BE2C (cell line): ENCODE measurements around the gene ANKRD44.
"Not testable (repeated sequence)": the region's sequence is repeated elsewhere in the genome, so short reads cannot be mapped to it uniquely, and the experiment has no call there.

ENCODE experiments used
- DNase-seq: peaks from one replicate; pipeline ENCODE4 v3.0.0-alpha.2; 2020
- H3K27me3 ChIP-seq: fragments of 250-450 bp; sonication (Bioruptor Pico); 2 replicates; pipeline ENCODE4 v1.5.1; 2020; ENCODE audit warnings: mild to moderate bottlenecking
- H3K36me3 ChIP-seq: fragments of 250-450 bp; sonication (Bioruptor Pico); 2 replicates; pipeline ENCODE4 v1.5.1; 2020; ENCODE audit warnings: mild to moderate bottlenecking
- H3K4me1 ChIP-seq: fragments of 250-450 bp; sonication (Bioruptor Pico); 2 replicates; pipeline ENCODE4 v1.5.1; 2020
- H3K4me3 ChIP-seq: 2 replicates; pipeline ENCODE4 v1.5.1; 2011; ENCODE audit warnings: low read depth, low read length
- H3K9me3 ChIP-seq: fragments of 250-450 bp; sonication (Bioruptor Pico); 2 replicates; pipeline ENCODE4 v1.5.1; 2020
- TF ChIP-seq, protein P1 (sequence below): IDR thresholded peaks from 2 replicates; pipeline ENCODE4 v1.5.1; 2012; ENCODE audit warnings: mild to moderate bottlenecking, low read depth, low read length

The ANKRD44 gene

GRCh38 chr2:197240421-197241041 is 70.0 kb downstream of the ANKRD44 start:
- no peaks in the 10 kb centered on the region for H3K9me3 ChIP-seq
- H3K4me1 ChIP-seq = no peaks in the 10 kb centered on the region
- TF ChIP-seq, protein P1, sequence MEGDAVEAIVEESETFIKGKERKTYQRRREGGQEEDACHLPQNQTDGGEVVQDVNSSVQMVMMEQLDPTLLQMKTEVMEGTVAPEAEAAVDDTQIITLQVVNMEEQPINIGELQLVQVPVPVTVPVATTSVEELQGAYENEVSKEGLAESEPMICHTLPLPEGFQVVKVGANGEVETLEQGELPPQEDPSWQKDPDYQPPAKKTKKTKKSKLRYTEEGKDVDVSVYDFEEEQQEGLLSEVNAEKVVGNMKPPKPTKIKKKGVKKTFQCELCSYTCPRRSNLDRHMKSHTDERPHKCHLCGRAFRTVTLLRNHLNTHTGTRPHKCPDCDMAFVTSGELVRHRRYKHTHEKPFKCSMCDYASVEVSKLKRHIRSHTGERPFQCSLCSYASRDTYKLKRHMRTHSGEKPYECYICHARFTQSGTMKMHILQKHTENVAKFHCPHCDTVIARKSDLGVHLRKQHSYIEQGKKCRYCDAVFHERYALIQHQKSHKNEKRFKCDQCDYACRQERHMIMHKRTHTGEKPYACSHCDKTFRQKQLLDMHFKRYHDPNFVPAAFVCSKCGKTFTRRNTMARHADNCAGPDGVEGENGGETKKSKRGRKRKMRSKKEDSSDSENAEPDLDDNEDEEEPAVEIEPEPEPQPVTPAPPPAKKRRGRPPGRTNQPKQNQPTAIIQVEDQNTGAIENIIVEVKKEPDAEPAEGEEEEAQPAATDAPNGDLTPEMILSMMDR = no peak
- no peak overlapping the region for H3K4me3 ChIP-seq
- H3K27me3 ChIP-seq = no peaks in the 10 kb centered on the region
- no peak for DNase-seq
- H3K36me3 ChIP-seq = no peaks in the 10 kb centered on the region

- H3K27me3 ChIP-seq, H3K9me3 ChIP-seq, H3K4me3 ChIP-seq, H3K4me1 ChIP-seq, H3K36me3 ChIP-seq, DNase-seq: not testable (repeated sequence)
Measured at GRCh38 chr2:197240018-197240417, 70.6 kb downstream of the ANKRD44 start.

GRCh38 chr2:197239434-197239833 is 71.1 kb downstream of the ANKRD44 start:
- Histone ChIP-seq H3K36me3 (no peaks in the 10 kb centered on the region), H3K4me3 (no peak overlapping the region), H3K9me3 (no peaks in the 10 kb centered on the region), H3K4me1 (no peaks in the 10 kb centered on the region), H3K27me3 (no peaks in the 10 kb centered on the region)
- TF ChIP-seq, protein P1 = no peak
- DNase-seq = no peak

DNA sequence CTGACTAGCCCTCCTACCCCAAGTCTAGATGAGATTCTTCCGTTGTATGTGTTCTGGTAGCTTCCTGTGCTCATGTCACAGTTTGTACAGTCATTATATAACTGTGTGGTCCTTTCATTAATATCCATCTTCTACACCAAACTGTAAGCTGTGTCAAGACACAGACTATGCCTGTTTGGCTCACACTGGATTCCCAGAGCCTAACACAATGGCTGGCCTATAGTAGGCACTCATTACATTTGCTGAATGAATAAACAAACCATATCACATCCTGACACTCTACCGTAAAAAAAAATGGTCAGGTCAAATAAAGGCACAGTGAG is 72.6 kb downstream of the ANKRD44 start:
- DNase-seq = no peak
- Histone ChIP-seq H3K9me3 (no peaks in the 10 kb centered on the region), H3K4me1 (no peaks in the 10 kb centered on the region), H3K4me3 (no peak overlapping the region), H3K27me3 (no peaks in the 10 kb centered on the region), H3K36me3 (no peaks in the 10 kb centered on the region)
- TF ChIP-seq, protein P1 = no peak

- Histone ChIP-seq H3K9me3 (no peaks in the 10 kb centered on the region), H3K4me3 (no peak overlapping the region), H3K4me1 (no peaks in the 10 kb centered on the region), H3K27me3 (no peaks in the 10 kb centered on the region), H3K36me3 (no peaks in the 10 kb centered on the region)
- DNase-seq = no peak
- TF ChIP-seq, protein P1 = no peak
Measured at GRCh38 chr2:197237291-197238042, 73.1 kb downstream of the ANKRD44 start.

DNA sequence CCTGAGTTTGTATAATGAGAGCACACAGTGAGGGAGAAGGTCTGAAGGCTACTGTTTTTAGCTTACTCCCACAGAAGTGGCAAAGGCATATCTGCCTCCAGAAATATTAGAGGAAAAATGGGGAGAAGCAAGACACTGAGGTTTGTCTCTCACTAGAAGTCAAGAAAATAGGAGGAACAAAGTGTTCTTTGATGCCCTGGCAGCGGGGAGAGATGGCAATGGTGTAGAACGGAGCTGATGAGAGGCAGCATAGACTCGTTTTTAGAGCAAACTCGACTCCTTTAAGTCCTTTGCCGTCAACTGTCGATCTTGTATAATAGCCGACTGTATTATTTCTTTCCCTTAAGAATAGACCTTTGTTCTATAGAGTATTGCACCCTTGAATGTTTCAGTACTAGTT is 73.8 kb downstream of the ANKRD44 start:
- Histone ChIP-seq H3K27me3 (no peaks in the 10 kb centered on the region), H3K36me3 (no peaks in the 10 kb centered on the region), H3K4me3 (no peak overlapping the region), H3K9me3 (no peaks in the 10 kb centered on the region), H3K4me1 (no peaks in the 10 kb centered on the region)
- TF ChIP-seq, protein P1 = no peak
- no peak for DNase-seq
